WTC11 (cell line): ENCODE results near the gene PMFBP1.

ENCODE experiments used
- E2F5 ChIP-seq: sonication (generic); formaldehyde crosslinking; IDR thresholded peaks from 2 replicates; pipeline ENCODE4 v1.8.1; 2022; ENCODE audit warnings: mild to moderate bottlenecking, moderate library complexity, missing genetic modification reagents
- ETV6 ChIP-seq: sonication (generic); formaldehyde crosslinking; IDR thresholded peaks from 2 replicates; pipeline ENCODE4 v1.8.1; 2022; ENCODE audit warnings: mild to moderate bottlenecking, missing genetic modification reagents
- FOXJ3 ChIP-seq: sonication (generic); formaldehyde crosslinking; IDR thresholded peaks from 2 replicates; pipeline ENCODE4 v1.9.0; 2021; ENCODE audit warnings: missing genetic modification reagents, mild to moderate bottlenecking, borderline replicate concordance
- JUN ChIP-seq: sonication (generic); formaldehyde crosslinking; IDR thresholded peaks from 2 replicates; pipeline ENCODE4 v1.8.0; 2023; ENCODE audit warnings: mild to moderate bottlenecking, missing genetic modification reagents
- MAX ChIP-seq: sonication (generic); formaldehyde crosslinking; IDR thresholded peaks from 2 replicates; pipeline ENCODE4 v1.8.0; 2022; ENCODE audit warnings: mild to moderate bottlenecking, missing genetic modification reagents
- MXD4 ChIP-seq: fragments of 250-450 bp; sonication (Bioruptor Pico); IDR thresholded peaks from 2 replicates; pipeline ENCODE4 v1.8.0; 2021; ENCODE audit warnings: mild to moderate bottlenecking, moderate library complexity, borderline replicate concordance
- TF ChIP-seq, protein P1 (sequence below): fragments of 200-600 bp; IDR thresholded peaks from 2 replicates; pipeline ENCODE4 v1.8.0; 2022; ENCODE audit warnings: antibody characterized with exemption

DNA sequence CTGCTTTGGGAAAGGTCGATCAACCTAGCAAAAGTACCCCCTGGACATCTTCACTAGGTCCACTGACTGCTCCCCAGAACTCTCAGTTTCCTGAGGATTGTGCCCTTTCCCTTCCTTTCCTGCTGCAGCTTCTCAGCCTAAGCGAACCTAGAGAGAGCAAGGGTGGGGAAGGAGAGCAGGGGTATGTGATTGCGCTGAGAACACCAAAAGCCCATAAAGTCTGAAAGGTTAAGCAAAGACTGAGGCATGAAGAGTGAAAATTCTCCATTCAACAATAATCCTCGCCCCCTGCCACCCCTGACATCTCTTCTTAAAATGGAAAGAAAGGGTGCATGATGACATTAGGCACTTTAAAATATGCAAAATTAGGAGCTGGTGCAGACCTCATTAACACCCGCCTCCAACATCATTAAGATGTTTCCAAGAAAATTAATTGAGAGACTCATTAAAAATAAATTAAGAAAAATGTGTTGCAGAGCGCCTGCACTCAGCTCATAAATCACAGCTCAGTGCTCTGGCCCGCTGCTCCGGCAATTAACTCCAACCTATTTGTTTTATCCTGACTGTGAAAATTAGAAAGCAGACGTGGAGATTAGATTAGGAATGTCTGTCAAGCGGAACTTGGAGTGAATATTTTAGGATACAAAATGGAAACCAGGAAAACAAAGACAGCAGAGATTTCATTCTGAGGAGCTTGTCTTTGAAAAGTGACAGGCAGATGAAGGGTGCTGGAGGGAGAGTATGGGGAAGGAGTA is 49.1 kb upstream of the PMFBP1 start:
- TF ChIP-seq JUN (CRISPR knock-in tag) (no peak), MAX (CRISPR knock-in tag) (no peak), E2F5 (CRISPR knock-in tag) (no peak), ETV6 (CRISPR knock-in tag) (no peak), MXD4 (CRISPR knock-in tag) (no peak), FOXJ3 (no peak)
- TF ChIP-seq, protein P1, sequence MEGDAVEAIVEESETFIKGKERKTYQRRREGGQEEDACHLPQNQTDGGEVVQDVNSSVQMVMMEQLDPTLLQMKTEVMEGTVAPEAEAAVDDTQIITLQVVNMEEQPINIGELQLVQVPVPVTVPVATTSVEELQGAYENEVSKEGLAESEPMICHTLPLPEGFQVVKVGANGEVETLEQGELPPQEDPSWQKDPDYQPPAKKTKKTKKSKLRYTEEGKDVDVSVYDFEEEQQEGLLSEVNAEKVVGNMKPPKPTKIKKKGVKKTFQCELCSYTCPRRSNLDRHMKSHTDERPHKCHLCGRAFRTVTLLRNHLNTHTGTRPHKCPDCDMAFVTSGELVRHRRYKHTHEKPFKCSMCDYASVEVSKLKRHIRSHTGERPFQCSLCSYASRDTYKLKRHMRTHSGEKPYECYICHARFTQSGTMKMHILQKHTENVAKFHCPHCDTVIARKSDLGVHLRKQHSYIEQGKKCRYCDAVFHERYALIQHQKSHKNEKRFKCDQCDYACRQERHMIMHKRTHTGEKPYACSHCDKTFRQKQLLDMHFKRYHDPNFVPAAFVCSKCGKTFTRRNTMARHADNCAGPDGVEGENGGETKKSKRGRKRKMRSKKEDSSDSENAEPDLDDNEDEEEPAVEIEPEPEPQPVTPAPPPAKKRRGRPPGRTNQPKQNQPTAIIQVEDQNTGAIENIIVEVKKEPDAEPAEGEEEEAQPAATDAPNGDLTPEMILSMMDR = no peak
